C1 segment of cervical spinal cord (tissue), 14 donors: ENCODE measurements around the gene GAPDH.
A peak's percentile ranks its signal among the peaks of the same experiment; 100 is the strongest.
"Not testable (repeated sequence)": the region's sequence is repeated elsewhere in the genome, so short reads cannot be mapped to it uniquely, and the experiment has no call there.

Experiments
- DNase-seq, 14 donors: peaks; one replicate each; lab custom pipeline; 2025; lab: John Stamatoyannopoulos, UW

Gene GAPDH

GRCh38 chr12:6542209-6543009, 8.1 kb downstream of the GAPDH start:
- DNase-seq = peak in 1 of 14 donors; percentile 44

GRCh38 chr12:6546016-6546415, 11.7 kb downstream of the GAPDH start:
- DNase-seq = no peak

- DNase-seq = no peak
Observed at GRCh38 chr12:6547566-6547965, 13.2 kb downstream of the GAPDH start.

- DNase-seq = no peak
Observed at GRCh38 chr12:6547987-6548386, 13.7 kb downstream of the GAPDH start.

- no peak for DNase-seq
Observed at GRCh38 chr12:6548556-6548955, 14.2 kb downstream of the GAPDH start.

GRCh38 chr12:6548966-6549683, 14.8 kb downstream of the GAPDH start:
- DNase-seq = no peak

GRCh38 chr12:6549684-6550151, 15.4 kb downstream of the GAPDH start:
- no peak for DNase-seq

GRCh38 chr12:6550294-6551062, 16.2 kb downstream of the GAPDH start:
- peak in 2 of 14 donors; percentile 23 to 34 for DNase-seq

GRCh38 chr12:6551063-6551461, 16.7 kb downstream of the GAPDH start:
- peak in 12 of 14 donors; percentile 29 to 93 (median 70) for DNase-seq

- peak in 2 of 14 donors; percentile 37 to 73 for DNase-seq
Observed at GRCh38 chr12:6551496-6552139, 17.3 kb downstream of the GAPDH start.

- peak in 8 of 14 donors; percentile 9 to 73 (median 39) for DNase-seq
Observed at GRCh38 chr12:6552140-6552551, 17.8 kb downstream of the GAPDH start.

GRCh38 chr12:6553051-6553868, 18.9 kb downstream of the GAPDH start:
- DNase-seq = peak in 7 of 14 donors; percentile 31 to 60 (median 31)

- peak in 13 of 14 donors; percentile 34 to 87 (median 69) for DNase-seq
Observed at GRCh38 chr12:6554168-6555017, 20.1 kb downstream of the GAPDH start.

- DNase-seq = no peak
Observed at GRCh38 chr12:6555018-6555691, 20.8 kb downstream of the GAPDH start.

- not testable (repeated sequence) for DNase-seq
Observed at GRCh38 chr12:6556496-6556817, 22.1 kb downstream of the GAPDH start.

- DNase-seq = no peak
Observed at GRCh38 chr12:6556857-6557256, 22.5 kb downstream of the GAPDH start.

GRCh38 chr12:6558014-6558760, 23.9 kb downstream of the GAPDH start:
- peak in 1 of 14 donors; percentile 11 for DNase-seq

GRCh38 chr12:6559500-6559899, 25.2 kb downstream of the GAPDH start:
- DNase-seq = no peak
